Prostate gland (tissue), 2 donors: Measurements from ENCODE around the gene CHRNA4.

ENCODE experiments used
- POLR2A ChIP-seq: fragments of 450-650 bp; IDR thresholded peaks from one replicate; pipeline ENCODE4 v1.6.1; 2016; ENCODE audit warnings: antibody characterized with exemption, mild to moderate bottlenecking
- POLR2AphosphoS5 ChIP-seq: sonication (generic); formaldehyde crosslinking; IDR thresholded peaks from one replicate; pipeline ENCODE4 v1.6.1; 2017; ENCODE audit warnings: antibody characterized with exemption
- TF ChIP-seq, protein P1 (sequence below), 4 experiments: fragments of 200-600 bp in 2 of 4; fragments of 450-650 bp in 2 of 4; sonication (generic) in 2 of 4; IDR thresholded peaks; 1 replicate in 3 of 4; 2 replicates in 1 of 4; pipeline ENCODE4 v1.5.1; 2016 to 2019; ENCODE audit warnings: antibody characterized with exemption in 4 of 4, mild to moderate bottlenecking in 2 of 4, moderate library complexity in 2 of 4

DNA sequence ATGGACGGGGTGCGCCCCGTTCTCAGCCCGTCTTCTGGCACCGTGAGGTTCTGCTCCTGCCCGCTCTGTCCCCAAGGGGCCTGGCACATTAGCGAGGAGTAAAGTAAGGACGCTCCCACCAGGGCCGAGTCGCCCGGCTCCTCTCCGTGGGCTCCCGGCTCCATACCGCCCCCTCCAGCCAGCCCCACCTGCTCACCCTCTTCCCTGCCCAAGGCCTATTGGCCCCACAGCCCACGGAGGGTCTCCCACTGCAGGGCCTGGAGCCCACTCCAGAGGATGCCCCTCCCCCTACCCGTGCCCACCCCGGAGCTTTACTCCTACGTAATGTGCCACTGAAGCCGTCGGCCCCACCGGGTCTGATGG is 47.5 kb upstream of the CHRNA4 start:
- TF ChIP-seq, protein P1, sequence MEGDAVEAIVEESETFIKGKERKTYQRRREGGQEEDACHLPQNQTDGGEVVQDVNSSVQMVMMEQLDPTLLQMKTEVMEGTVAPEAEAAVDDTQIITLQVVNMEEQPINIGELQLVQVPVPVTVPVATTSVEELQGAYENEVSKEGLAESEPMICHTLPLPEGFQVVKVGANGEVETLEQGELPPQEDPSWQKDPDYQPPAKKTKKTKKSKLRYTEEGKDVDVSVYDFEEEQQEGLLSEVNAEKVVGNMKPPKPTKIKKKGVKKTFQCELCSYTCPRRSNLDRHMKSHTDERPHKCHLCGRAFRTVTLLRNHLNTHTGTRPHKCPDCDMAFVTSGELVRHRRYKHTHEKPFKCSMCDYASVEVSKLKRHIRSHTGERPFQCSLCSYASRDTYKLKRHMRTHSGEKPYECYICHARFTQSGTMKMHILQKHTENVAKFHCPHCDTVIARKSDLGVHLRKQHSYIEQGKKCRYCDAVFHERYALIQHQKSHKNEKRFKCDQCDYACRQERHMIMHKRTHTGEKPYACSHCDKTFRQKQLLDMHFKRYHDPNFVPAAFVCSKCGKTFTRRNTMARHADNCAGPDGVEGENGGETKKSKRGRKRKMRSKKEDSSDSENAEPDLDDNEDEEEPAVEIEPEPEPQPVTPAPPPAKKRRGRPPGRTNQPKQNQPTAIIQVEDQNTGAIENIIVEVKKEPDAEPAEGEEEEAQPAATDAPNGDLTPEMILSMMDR (IDR thresholded peaks at IDR 0.05) = no peak
- TF ChIP-seq POLR2AphosphoS5 (no peak), POLR2A (no peak)
